Central memory CD8-positive, alpha-beta T cell (primary cell): ENCODE measurements around the gene IFIT3.

Source experiments
- ATAC-seq: fragments of 150-1000 bp; cut with Tn5 transposase; replicated peaks from 2 replicates; pipeline ENCODE4 v1.10.0; 2022; ENCODE audit warnings: mild to moderate bottlenecking, moderate FRiP score, moderate number of reproducible peaks; ENCODE audit not compliant: poor library complexity, severe bottlenecking; ENCODE audit errors: extremely low read depth
- DNase-seq, 2 donors: peaks; one replicate each; pipeline ENCODE4 v3.0.0; 2021; ENCODE audit warnings: low spot score in 2 of 2
- H3K27ac Mint-ChIP-seq: one replicate; pipeline ENCODE4 v1.8.0; 2022; ENCODE audit warnings: low read depth, mild to moderate bottlenecking, moderate library complexity, mixed read lengths
- H3K27me3 Mint-ChIP-seq: one replicate; pipeline ENCODE4 v1.8.0; 2022; ENCODE audit warnings: mixed read lengths
- H3K36me3 Mint-ChIP-seq: one replicate; pipeline ENCODE4 v1.8.0; 2022; ENCODE audit warnings: mild to moderate bottlenecking, moderate library complexity, mixed read lengths; ENCODE audit not compliant: insufficient read depth
- H3K4me1 Mint-ChIP-seq: one replicate; pipeline ENCODE4 v1.8.0; 2022; ENCODE audit warnings: mixed read lengths
- H3K4me3 Mint-ChIP-seq: one replicate; pipeline ENCODE4 v1.8.0; 2022; ENCODE audit warnings: mild to moderate bottlenecking, moderate library complexity, mixed read lengths
- H3K9me3 Mint-ChIP-seq: one replicate; pipeline ENCODE4 v1.8.0; 2022; ENCODE audit warnings: mixed read lengths

IFIT3 gene

GRCh38 chr10:89357096-89357495, 29.3 kb downstream of the IFIT3 start:
- peaks cover 2% of the 10 kb centered on the region for H3K36me3 Mint-ChIP-seq
- DNase-seq (no peak), ATAC-seq (no peak)
- no peaks in the 10 kb centered on the region for H3K9me3 Mint-ChIP-seq
- H3K4me1 Mint-ChIP-seq: no peaks in the 10 kb centered on the region
- no peak overlapping the region for H3K27ac Mint-ChIP-seq
- no peak overlapping the region for H3K4me3 Mint-ChIP-seq
- H3K27me3 Mint-ChIP-seq: peaks cover 31% of the 10 kb centered on the region

- no peak for ATAC-seq
These were observed 30.2 kb downstream of the IFIT3 start for GRCh38 chr10:89357975-89358374.

DNA sequence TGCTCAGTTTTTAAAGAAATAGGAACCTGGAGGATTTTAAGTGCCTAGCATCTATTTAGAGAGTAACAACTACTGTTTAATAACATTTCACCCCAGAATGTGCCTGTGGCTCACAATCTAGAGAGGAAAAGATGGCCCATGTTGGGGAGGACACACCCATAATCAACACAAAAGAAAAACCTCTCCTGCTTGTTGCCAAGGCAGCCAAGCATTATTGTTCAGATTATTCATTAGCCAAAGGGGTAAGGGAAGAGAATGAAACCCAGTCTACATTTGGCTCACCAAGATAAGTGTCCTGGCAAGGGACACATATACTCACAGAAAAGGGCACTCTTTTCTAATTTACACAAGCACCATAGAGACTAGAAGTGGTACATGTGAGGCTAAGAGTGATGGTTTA, 32.4 kb downstream of the IFIT3 start:
- ATAC-seq (no peak), DNase-seq (no peak)
- no peaks in the 10 kb centered on the region for H3K9me3 Mint-ChIP-seq
- H3K27me3 Mint-ChIP-seq: peaks cover under 1% of the 10 kb centered on the region
- no peak overlapping the region for H3K27ac Mint-ChIP-seq
- no peak overlapping the region for H3K4me3 Mint-ChIP-seq
- no peaks in the 10 kb centered on the region for H3K4me1 Mint-ChIP-seq
- H3K36me3 Mint-ChIP-seq: peaks cover 2% of the 10 kb centered on the region

More at GRCh38 chr10:89357975-89358374, 30.2 kb downstream of the IFIT3 start:
- H3K4me3 Mint-ChIP-seq: no peak overlapping the region
- H3K4me1 Mint-ChIP-seq: no peaks in the 10 kb centered on the region
- no peaks in the 10 kb centered on the region for H3K9me3 Mint-ChIP-seq
- no peak overlapping the region for H3K27ac Mint-ChIP-seq
- peaks cover 2% of the 10 kb centered on the region for H3K36me3 Mint-ChIP-seq
- no peak for DNase-seq
- peaks cover 22% of the 10 kb centered on the region for H3K27me3 Mint-ChIP-seq

DNA sequence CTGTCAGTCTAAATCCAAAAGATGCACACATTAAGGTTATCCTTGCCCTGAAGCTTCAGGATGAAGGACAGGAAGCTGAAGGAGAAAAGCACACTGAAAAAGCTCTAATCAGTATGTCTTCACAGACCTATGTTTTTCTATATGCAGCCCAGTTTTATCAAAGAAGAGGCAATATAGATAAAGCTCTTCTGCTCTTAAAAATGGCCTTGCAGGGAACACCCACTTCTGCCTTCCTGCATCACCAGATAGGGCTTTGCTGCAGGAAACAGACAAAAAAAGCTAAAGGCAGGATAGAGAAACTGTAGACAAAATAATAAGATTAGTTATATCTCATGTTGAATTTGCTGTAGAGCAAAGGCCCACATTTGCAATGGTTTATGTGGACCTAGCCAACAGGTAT, 35.1 kb downstream of the IFIT3 start:
- no peaks in the 10 kb centered on the region for H3K27me3 Mint-ChIP-seq
- H3K4me1 Mint-ChIP-seq: peaks cover 7% of the 10 kb centered on the region
- no peak overlapping the region for H3K27ac Mint-ChIP-seq
- no peak for ATAC-seq
- H3K4me3 Mint-ChIP-seq: no peak overlapping the region
- peaks cover 2% of the 10 kb centered on the region for H3K36me3 Mint-ChIP-seq
- no peak for DNase-seq
- H3K9me3 Mint-ChIP-seq: no peaks in the 10 kb centered on the region

- Mint-ChIP-seq H3K4me1 (peaks cover 17% of the 10 kb centered on the region), H3K4me3 (no peak overlapping the region), H3K36me3 (peaks cover 2% of the 10 kb centered on the region), H3K27me3 (no peaks in the 10 kb centered on the region), H3K9me3 (no peaks in the 10 kb centered on the region), H3K27ac (no peak overlapping the region)
- DNase-seq (no peak), ATAC-seq (no peak)
These were observed 36.1 kb downstream of the IFIT3 start for GRCh38 chr10:89363729-89364442.

DNA sequence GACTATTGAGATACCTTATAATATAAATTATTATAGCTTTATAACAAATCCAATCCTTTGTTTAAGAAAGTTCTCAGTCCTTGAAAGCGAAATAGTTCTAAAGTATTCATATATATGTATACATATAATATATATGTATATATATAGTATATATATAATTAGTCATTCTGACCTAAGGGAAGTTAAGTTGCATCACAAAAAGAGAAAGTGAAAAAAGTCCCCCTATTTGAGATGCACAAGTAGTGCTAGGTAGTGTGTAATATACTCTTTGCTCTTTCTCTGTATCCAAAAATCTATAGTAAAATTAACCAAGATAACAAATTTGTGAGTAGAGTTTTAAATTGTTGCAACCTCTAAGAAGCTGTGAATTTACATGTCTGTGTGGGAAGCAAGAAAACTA, 36.7 kb downstream of the IFIT3 start:
- DNase-seq (no peak), ATAC-seq (no peak)
- H3K27ac Mint-ChIP-seq: no peak overlapping the region
- no peaks in the 10 kb centered on the region for H3K9me3 Mint-ChIP-seq
- H3K36me3 Mint-ChIP-seq: peaks cover 2% of the 10 kb centered on the region
- peaks cover 23% of the 10 kb centered on the region for H3K4me1 Mint-ChIP-seq
- H3K27me3 Mint-ChIP-seq: no peaks in the 10 kb centered on the region
- no peak overlapping the region for H3K4me3 Mint-ChIP-seq

- H3K9me3 Mint-ChIP-seq: no peaks in the 10 kb centered on the region
- peak in 1 of 2 donors; percentile 17 for DNase-seq
- H3K27ac Mint-ChIP-seq: peak overlapping the region; percentile 69
- H3K27me3 Mint-ChIP-seq: peaks cover 11% of the 10 kb centered on the region
- H3K4me1 Mint-ChIP-seq: peaks cover 25% of the 10 kb centered on the region
- no peaks in the 10 kb centered on the region for H3K36me3 Mint-ChIP-seq
- peak overlapping the region; percentile 6 for H3K4me3 Mint-ChIP-seq
- peak; percentile 90 for ATAC-seq
These were observed 39.7 kb downstream of the IFIT3 start for GRCh38 chr10:89367529-89367928.

GRCh38 chr10:89368129-89368528, 40.3 kb downstream of the IFIT3 start:
- no peaks in the 10 kb centered on the region for H3K36me3 Mint-ChIP-seq
- H3K4me1 Mint-ChIP-seq: peaks cover 25% of the 10 kb centered on the region
- DNase-seq: no peak
- no peaks in the 10 kb centered on the region for H3K9me3 Mint-ChIP-seq
- peak overlapping the region; percentile 6 for H3K4me3 Mint-ChIP-seq
- ATAC-seq: no peak
- peaks cover 17% of the 10 kb centered on the region for H3K27me3 Mint-ChIP-seq
- peak overlapping the region; percentile 69 for H3K27ac Mint-ChIP-seq

GRCh38 chr10:89369156-89370105, 41.6 kb downstream of the IFIT3 start:
- Mint-ChIP-seq H3K27ac (peak overlapping the region; percentile 81), H3K27me3 (peaks cover 18% of the 10 kb centered on the region), H3K4me3 (no peak overlapping the region), H3K4me1 (peaks cover 25% of the 10 kb centered on the region), H3K36me3 (no peaks in the 10 kb centered on the region), H3K9me3 (no peaks in the 10 kb centered on the region)
- DNase-seq (no peak), ATAC-seq (no peak)

DNA sequence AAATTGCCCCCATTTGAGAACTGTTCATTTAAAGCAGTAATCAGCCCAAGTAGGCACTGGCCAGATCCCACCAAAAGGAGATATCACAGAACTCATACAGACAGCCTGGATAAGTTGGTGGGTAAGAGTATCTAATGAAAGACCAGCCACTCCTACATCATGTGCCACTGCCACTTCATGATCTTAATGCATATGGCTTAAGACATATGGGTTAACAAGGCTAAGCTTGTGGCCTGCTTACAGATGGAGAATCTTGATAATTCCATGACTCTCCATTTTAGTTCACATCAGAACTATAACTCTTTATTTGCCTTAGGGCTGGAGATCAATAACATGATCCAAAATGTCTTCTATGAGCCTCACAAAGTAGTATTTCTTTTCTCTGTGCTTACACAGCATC, 43.3 kb downstream of the IFIT3 start:
- Mint-ChIP-seq H3K36me3 (no peaks in the 10 kb centered on the region), H3K4me1 (peaks cover 25% of the 10 kb centered on the region)

DNA sequence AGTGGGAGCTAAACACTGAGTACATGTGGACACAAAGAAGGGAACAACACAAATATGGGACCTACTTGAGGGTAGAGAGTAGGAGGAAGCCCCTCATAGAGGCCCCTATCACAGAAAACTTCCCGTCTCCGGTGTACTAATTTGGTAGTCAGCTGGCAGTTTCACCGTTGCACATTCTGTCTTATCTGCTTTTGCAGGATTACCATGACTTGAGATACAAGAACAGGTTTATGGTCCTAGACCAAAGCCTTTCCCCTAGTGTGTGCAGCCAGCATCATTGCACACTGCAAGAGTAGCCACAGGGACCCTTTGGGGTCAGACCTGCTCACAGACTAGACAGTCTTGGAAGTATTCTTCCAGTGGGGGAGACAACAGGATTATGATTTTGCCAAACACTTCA, 44.2 kb downstream of the IFIT3 start:
- H3K27ac Mint-ChIP-seq: no peak overlapping the region
- DNase-seq (no peak), ATAC-seq (no peak)
- no peak overlapping the region for H3K4me3 Mint-ChIP-seq
- H3K27me3 Mint-ChIP-seq: peaks cover 18% of the 10 kb centered on the region
- peaks cover 25% of the 10 kb centered on the region for H3K4me1 Mint-ChIP-seq
- no peaks in the 10 kb centered on the region for H3K9me3 Mint-ChIP-seq
- H3K36me3 Mint-ChIP-seq: no peaks in the 10 kb centered on the region

More for the DNA sequence above, 43.3 kb downstream of the IFIT3 start:
- Mint-ChIP-seq H3K9me3 (no peaks in the 10 kb centered on the region), H3K27ac (no peak overlapping the region), H3K4me3 (no peak overlapping the region), H3K27me3 (peaks cover 18% of the 10 kb centered on the region)
- DNase-seq: no peak
- ATAC-seq: no peak

- Mint-ChIP-seq H3K27ac (no peak overlapping the region), H3K27me3 (peaks cover 18% of the 10 kb centered on the region), H3K4me3 (no peak overlapping the region), H3K4me1 (peaks cover 6% of the 10 kb centered on the region), H3K9me3 (no peaks in the 10 kb centered on the region), H3K36me3 (no peaks in the 10 kb centered on the region)
- DNase-seq (no peak), ATAC-seq (no peak)
These were observed 46.3 kb downstream of the IFIT3 start for GRCh38 chr10:89373916-89374711.
